SU-DHL-6 (cell line): ENCODE results near the gene RAB31.

Experiments used
- EZH2phosphoT487 ChIP-seq: fragments of 200-600 bp; sonication (generic), shearing (Covaris generic); conservative IDR thresholded peaks from 2 replicates; pipeline ENCODE4 v1.6.1; 2018; ENCODE audit warnings: mild to moderate bottlenecking, antibody characterized with exemption, low read length, moderate library complexity, mixed read lengths
- TF ChIP-seq, protein P1 (sequence below): fragments of 200-600 bp; sonication (generic); IDR thresholded peaks from one replicate; pipeline ENCODE4 v1.5.1; 2017; ENCODE audit warnings: antibody characterized with exemption, mild to moderate bottlenecking, low read length, moderate library complexity; ENCODE audit not compliant: insufficient read depth, poor library complexity, severe bottlenecking

- TF ChIP-seq, protein P1, sequence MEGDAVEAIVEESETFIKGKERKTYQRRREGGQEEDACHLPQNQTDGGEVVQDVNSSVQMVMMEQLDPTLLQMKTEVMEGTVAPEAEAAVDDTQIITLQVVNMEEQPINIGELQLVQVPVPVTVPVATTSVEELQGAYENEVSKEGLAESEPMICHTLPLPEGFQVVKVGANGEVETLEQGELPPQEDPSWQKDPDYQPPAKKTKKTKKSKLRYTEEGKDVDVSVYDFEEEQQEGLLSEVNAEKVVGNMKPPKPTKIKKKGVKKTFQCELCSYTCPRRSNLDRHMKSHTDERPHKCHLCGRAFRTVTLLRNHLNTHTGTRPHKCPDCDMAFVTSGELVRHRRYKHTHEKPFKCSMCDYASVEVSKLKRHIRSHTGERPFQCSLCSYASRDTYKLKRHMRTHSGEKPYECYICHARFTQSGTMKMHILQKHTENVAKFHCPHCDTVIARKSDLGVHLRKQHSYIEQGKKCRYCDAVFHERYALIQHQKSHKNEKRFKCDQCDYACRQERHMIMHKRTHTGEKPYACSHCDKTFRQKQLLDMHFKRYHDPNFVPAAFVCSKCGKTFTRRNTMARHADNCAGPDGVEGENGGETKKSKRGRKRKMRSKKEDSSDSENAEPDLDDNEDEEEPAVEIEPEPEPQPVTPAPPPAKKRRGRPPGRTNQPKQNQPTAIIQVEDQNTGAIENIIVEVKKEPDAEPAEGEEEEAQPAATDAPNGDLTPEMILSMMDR = no peak
- no peak for TF ChIP-seq EZH2phosphoT487
Observed at GRCh38 chr18:9897129-9897528, 189.0 kb downstream of the RAB31 start.
